HG02623 (cell line): Measurements from ENCODE around the gene NEUROD2.
"Not testable (repeated sequence)": the region's sequence is repeated elsewhere in the genome, so short reads cannot be mapped to it uniquely, and the experiment has no call there.

ENCODE experiments used
- ATAC-seq: cut with Tn5 transposase; IDR thresholded peaks from one replicate; pipeline ENCODE4 v1.9.1; 2021; ENCODE audit warnings: moderate library complexity; ENCODE audit not compliant: unreplicated experiment

NEUROD2 gene

DNA sequence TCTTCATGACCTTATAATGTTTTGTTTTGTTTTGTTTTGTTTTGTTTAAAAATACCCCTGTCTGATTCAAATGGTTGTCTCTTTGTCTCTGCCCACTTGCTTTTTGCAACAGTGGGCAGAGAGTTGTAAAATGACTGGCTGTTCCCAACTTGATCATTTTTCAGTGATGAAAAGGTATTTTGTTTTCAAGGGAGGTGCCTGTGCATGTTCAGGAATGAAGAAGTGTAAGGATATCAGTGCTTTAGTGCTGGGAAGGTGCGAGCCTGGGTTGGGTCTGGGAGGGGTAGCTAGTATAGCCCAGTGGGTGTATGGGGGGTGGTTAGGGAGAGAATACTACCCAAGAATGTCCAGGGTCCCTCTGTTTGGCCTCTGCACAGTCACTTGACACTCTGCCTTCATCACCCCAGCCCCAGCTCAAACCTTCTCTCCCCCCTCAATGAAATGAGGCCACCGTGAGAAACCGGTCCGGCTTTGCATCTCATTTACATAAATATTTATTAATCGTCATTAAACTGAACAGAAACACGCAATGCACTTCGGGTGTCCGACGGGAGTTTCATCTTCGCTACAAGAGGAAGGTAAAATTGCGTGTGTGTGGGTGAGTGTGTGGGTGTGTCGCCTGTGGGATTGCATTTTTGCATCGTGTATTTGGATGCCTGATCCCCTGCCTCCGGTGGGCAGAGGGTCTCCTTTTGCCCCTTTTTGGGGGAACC lies 4.3 kb downstream of the NEUROD2 start:
- ATAC-seq: no peak

DNA sequence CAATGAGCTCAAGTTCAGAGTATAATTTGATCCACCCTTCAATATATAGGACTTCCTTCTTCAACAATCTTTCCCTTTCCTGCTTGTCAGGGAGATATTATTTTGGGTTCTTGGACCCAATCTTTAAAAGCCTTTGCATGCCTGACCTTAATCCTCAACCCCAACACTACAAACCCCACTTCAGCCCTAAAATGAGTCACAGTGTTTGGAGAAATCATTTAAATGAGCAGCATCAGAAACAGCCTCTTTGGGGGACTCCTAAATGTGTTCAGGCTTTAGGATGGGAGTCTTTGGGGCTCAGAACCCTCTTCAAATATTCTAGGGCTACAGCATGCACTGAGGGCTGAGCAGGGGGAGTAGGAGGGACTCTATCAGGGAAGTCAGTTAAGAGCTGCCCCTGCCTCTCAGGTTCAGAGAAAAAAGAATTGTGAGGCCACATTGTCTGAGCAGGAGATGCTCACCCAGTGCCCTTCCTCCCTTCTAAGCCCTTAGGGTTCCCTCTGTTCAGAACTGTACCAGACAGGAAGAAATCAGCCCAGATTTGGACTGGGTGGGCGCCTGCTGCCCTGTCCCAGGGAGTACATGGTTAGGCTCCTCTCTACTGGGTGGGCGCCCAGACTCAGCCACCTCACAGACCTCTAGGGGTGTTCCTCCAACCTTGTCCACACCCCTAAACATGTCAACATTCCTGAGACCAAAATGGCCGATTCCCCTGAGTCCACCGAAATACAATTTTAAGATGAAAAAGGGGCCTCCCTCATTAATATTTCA lies 5.0 kb downstream of the NEUROD2 start:
- no peak for ATAC-seq

DNA sequence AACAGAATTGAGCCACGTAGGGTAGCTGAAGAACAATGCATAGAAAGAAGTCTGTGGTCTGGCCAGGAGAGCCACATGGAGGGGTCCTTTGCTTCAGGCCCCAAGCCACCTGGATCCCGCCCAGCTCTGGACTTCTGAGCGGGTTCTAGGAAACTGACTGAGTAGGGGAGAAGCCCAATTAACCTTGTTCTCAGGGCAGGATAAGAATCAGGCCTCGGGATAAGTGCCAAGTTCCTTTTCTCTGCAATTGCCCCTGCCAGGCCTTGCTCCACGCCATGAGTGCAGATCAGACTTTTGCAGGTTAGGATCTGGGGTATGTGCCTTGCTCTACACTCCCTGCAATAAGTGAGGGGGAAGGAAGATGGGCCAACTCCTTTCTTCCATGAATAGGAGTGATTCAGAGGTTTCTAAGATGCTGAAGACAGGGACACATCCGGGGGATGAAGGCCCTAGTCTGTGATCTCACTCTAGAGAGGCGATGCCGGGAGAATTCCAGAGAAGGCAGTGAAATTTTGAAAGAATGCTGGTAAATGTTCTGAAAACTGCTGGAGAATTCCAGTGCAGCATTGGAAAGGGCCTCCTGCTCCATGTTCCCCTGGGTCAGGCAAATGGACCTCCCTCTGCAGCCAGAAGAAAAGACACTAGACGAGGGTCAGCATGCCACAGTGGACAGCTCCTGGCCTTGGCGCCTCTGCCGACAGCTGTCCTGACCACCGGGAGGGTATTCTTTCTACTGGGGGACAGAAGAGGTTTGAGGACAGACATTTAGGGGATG lies 5.8 kb downstream of the NEUROD2 start:
- ATAC-seq: no peak

DNA sequence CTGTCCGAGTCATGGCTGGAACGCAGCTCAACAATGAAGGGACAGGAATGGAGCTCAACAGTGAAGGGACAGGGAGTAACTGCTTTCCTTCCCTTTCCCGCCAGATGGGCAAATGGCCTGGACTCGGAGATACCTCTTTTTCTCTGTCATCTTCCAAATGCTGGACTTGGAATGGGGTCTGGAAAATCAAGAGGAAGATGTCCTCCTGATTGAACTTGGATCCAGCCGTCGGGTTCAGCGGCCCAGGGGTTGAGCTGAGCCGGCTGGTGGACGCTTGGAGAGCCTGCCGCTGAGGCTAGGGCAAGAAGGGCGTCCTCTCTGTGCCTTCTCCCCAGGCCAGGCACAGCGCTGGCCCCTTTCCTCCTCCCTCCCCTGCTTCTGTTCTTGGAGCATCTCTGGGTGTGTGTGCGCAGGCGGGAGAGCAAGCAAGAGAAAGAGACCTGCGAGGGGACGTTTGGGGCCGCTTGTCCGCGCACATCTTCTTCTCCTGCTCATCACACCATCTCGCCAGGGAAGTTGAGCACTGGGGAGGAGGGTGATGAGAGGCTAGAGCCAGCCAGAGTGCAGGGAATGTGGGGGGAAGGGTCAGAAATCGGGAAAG lies 6.6 kb downstream of the NEUROD2 start:
- no peak for ATAC-seq

DNA sequence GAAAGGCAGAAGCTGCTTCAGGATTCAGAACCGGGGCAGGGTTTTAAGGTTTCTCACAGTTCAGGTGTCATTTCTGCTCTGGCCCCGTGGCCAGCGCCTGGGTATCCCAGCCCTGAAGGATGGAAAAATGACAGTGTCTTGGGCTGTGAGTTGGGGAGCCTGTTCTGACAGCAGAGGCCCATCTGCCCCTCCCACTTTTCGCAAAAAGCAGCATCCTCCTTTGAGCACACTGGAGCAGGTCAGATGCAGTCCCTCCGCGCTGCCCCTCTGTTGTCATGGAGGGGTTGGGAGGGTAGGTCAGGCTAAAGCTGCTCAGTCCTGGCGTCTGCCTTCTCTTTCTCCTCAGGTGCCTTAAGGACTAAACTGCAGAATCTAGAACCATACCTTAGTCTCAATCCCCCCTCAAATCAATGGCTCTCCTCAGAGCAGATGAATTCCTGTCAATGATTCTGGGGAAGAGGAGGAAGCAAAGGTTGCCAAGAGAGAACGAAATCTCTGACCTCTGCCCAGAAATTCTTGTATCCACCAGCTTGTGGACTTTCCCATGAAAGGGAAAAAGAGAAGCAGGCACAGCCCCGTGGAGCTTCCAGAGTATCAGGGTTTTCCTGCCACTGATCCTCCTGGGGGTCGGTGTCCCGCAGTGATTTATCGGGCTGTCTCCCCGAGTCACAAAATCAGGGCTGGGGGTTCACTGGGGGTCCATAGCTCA lies 7.3 kb downstream of the NEUROD2 start:
- ATAC-seq: no peak

DNA sequence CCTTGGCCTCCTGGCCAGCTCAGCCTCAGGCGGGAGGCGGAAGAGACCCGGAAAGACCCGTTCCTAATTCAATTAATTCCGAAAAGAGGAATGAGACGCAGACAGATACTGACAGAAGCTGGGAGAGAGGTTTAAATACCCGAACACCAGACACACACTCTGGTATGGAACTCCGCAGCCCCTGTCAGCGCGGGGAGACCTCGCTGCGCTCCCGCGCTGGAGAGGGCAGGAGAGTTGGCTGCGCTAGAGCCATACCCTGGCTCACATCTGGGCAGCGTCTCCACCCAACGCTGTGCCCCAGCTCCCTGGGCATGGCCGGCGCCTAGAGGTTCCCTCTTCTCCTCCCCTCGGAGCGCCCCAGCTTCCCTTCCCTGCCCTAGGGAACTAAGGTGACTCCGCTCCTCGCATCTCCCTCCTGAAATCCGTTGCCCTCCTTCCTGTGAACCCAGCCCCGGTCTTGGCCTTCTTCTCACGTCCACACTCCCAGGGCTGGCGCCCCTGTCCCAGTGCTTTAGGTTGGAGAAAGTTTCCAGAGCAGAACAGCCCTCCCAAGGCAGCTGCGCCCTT lies 8.0 kb downstream of the NEUROD2 start:
- ATAC-seq: no peak

DNA sequence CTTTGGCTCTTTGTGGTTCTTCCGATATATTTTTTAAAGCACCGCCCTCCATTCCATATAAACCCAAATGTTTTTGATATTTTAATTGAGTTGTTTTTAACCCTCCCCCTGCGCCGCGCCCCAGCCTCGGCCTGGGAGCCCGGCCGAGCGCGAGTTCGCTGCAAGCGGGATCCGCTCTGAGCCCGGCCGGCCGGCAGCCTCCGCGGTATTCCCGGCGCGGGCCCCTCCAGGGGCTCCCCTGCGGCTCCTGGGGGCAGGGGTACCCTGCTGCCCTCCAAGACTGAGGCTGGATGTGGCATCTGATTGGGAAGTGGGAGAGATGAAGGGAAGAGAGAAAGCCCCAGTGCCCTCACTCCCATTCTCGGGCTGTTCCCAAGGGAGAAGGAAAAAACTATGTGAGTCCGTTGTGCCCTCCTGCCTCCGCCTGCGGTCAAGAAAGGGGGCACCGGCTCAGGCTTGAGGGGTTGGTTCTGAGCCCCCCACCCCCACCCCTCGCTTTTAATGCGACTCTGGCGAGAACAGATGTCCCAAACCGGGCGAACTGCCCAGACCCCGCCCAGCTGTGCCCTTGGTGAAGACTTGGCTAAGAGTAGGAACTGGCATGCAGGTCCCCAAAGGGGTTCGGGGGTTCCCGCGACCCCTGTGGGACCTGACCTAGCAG lies 8.6 kb downstream of the NEUROD2 start:
- ATAC-seq: no peak

DNA sequence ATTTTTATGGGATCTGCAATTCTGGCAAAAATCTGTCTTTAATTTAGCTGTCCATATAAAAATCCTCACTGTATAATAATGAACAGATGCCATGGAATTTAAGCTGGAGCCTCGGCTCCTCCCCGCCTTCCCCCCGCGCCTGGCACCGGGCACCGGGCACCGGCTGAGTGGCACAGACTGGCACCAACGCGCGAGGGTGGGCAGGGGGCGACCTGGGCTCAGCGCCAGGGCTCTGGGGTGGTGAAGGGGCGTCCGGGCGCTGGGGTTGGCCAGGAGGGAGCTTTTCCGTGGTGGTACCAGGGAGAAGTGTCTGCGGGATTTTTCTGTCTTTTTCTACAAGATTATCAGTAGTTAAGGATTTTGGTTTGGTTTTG lies 9.1 kb downstream of the NEUROD2 start:
- no peak for ATAC-seq

DNA sequence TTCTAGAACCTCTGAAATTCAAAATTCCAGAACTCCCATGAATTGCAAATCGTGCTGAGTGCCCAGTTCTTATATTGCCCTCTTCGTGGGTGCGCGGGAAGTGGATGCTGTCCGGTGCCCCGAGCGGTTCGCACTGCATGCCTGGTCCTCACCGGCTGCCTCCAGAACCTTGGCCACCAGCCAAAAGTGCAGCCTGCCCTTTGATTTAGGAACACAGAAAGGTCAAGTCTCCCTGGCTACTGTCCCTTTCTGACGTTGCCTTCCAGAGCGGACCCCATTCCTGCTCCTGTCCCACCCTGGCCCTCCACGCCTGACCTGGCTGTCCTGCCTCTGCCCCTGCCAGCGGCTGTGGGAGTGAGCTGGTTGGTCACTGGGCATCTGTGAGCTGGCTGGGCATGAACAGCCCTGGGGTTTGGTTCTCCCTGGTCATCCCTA lies 9.7 kb downstream of the NEUROD2 start:
- no peak for ATAC-seq

DNA sequence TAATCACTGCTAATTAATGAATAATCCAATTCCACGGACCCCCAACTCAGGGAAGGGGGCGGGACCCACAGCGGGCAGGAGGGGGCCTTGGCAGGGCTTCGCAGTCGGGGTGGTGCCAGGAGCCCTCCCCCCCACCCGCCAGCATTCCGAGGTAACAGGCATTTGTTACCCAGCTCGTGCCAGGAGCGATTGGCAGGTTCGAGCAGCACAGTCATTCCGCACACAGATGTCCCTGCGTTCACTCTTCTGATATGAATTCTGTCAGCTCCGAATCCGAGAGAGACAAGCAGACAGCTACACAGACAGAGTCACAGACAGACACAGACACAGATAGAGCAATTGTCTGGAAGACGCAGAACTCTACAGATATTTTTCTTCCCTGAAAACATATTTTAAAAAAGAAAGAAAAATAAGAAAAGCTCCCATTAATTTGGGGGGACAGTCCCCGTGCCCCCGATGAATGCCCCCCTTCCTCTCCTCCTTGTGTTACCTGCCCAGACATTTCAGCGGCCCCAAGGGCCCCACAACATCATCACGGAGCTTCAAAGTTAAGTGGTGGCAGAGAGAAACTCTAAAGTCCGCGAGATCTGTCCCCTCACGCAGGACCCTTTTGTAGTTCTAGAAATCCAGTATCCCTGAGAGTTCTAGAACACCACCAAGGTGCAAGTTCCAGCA lies 10.2 kb downstream of the NEUROD2 start:
- ATAC-seq: no peak

DNA sequence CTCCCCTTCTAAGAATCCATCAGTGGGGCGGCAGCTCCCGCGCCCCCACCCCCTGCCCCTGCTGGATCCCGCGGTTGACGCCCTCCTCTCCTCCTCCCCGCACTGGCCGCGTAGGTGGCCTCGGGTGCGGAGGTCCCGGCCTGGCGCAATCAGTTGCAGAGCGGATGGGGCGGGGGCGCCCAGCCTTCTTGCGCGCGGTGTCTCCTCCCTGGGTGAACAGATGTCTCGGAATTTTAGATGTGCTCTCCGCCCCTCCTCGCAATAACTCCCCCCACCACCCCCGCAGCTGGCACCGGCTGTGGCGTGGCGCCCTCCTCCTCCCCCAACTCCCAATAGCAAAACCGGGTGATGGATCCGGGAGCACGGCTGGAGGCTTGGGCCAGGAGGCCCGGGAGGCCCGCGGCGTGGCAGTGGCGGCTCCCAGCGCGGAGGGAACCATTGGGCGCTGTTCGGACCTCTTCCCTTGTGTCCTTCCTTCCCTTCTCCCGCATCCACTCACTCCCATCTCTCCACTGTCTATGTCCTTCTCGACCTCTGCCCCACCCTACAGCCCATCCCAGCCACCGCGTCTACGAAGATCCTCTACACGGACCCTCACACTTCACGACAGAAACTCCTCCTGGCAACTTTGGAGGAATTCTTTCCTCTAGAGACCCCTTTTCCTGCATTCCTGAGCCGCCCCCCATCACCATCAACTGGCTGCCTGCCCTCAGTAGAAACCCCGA lies 11.0 kb downstream of the NEUROD2 start:
- ATAC-seq: no peak

DNA sequence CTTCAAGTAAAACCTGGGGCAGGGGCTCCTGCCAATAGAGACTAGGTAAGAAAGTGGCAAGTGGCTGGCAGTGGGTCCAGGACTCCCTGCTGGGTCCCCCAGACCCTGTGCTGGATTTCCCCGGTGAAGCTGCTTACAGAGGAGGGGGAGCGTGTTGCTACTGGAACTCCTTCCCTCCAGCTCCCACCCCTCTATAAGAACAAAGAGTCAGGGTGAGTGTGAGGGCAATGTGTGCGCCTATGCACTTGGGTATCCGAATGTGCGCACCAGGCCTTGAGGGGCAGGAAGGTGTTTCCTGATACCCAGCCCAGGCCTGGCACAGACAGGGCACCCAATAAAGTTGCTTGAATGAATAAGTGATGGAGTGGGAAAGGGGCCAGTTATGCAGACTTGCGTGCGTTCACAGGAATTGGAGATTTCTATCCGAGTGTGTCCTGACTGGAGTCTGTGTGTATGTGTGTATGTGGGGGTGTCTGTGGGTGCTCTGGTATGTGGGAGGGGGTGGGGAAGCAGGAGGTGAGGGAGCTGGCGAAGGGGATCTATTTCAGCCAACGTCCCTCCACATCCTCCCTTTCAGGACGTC lies 11.7 kb downstream of the NEUROD2 start:
- ATAC-seq: no peak

DNA sequence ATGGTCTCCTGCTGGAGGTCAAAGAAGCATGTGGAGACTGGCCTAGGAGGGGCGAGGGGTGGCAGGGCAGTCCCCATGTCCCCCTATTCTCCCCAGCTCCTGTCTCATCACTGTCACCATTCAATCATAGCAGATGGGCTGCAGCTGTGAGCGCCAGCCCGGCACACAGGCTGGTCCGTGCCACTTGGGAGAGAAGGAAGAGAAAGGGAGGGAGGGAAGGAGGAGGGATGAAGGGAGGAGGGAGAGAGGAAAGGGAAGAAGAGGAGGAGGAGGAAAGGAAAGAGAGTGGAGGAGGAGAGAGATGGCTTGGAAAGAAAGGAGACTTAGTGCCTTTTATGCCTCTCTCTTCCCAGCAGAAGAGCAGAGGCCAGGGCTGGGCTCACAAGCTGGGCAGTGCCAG lies 12.4 kb downstream of the NEUROD2 start:
- no peak for ATAC-seq

DNA sequence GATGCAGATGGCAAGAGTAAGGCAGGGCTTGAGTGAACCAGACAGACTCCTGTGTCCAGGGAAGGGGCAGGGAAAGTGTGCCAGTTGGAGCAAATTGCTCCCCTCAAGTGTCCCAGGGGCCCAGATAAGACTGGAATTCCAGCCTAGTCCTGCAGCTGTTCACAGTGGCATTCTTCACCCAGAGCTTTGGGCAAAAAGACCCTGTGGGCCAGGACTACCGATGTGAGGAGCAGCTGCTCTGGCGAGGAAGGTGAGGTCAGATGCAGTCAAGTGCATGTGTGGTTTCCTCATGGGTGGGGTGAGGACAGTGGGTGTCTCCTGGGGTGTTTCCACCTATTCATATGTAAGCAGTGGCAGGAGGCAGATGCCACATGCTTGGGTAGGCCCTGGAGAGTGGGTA lies 14.3 kb downstream of the NEUROD2 start:
- no peak for ATAC-seq

DNA sequence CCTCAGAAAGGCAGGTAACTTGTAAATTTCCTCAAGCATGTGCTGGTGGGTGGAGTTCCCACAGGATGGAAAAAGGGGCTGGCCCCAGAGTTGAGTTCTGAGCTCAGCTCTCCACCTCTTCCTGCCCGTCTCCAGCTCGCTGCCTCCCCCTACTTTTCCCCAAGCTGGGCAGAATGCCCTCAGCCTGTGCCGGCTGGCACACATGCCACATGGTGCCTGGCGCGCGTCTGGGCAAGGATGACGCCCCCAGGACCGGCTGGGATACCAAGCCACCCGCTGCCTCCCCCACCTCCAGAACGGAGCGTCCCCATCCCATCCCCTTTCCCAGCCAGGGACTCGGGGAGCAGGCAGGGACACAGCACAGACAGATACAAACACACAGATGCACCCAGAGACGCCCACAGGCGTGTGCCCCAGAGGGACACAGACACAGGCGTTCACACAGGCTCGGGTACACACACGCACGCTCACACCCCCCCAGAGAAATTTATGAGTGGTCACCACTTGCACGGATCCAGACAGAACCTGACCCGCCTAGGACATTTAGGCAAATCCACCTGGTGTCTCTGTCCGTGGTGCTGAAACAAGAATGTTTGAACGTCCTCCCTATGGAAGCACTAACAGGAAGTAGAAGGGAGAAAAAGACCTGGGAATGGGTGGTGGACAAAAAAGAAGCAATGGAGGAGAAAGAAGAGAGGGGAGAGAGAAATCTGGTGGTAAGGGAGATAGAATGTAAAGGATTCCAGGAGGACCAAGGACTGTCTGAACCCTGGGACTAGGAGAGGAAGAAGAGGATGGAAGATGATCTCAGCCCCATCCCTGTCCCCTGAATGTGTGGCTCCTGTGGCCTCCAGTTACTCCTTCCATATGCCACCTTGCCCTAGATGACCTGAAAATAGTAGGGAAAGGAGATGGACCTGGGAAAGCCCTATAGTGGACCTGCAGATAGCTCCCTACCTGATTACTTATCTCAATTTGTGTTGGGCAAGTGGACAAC lies 15.5 kb downstream of the NEUROD2 start:
- ATAC-seq: no peak

DNA sequence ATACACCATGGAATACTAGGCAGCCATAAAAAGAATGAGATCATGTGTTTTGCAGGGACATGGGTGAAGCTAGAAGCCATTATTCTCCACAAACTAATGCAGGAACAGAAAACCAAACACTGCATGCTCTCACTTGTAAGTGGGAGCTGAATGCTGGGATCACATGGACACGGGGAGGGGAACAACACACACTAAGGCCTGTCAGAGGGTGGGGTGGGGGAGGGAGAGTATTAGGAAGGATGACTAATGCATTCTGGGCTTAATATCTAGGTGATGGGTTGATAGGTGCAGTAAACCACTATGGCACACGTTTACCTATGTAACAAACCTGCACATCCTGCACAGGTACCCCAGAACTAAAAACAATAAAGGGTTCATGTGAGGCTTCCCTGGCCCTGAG lies 17.5 kb downstream of the NEUROD2 start:
- ATAC-seq: not testable (repeated sequence)

DNA sequence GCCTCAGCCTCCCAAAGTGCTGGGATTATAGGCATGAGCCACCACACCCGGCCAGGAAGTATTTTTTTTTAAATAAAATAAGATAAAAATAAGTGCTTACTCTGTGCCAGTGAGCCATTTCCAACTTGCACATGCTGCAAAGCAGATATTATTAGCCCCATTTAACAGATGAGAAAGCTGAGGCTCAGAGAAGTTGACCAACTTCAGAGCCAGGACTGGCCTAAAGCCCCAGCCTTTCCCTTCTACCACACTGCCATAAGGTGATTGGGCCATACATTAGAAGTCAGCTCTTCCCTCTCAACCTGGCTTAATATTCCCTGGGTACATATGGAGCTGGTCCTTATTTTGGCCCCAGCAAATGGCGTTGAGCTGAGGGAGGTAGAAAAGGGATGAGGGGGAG lies 25.1 kb downstream of the NEUROD2 start:
- ATAC-seq: no peak
